HCT116 (cell line): ENCODE data around the gene TMEM164. TPM values are rescaled to one million over a fixed set of nuclear protein-coding genes. Genes with fewer than 3 reads are reported as not detected.

Experiments used
- ATAC-seq: fragments of 200-7000 bp; cut with Tn5 transposase; 2 replicates; pipeline ENCODE4 v1.9.1; 2020; ENCODE audit warnings: mild to moderate bottlenecking, moderate library complexity
- BruUV-seq: library from RNA; stranded (reverse); fragments of 400-500 nt; replicated peaks from 2 replicates; lab custom pipeline; 2021; lab: Mats Ljungman, UMichigan
- CTCF ChIA-PET: fragments of 300-600 bp; sonication (Branson Sonifier 250); formaldehyde crosslinking; loops from one replicate; lab custom pipeline; 2021; ENCODE audit warnings: antibody characterized with exemption; lab: Charles Lee
- POLR2A ChIA-PET: fragments of 300-600, 350-600 bp; sonication (Branson Sonifier 250); formaldehyde crosslinking; loops from one replicate; lab custom pipeline; 2021; ENCODE audit warnings: antibody characterized with exemption; lab: Charles Lee
- RAD21 ChIA-PET, 2 experiments: fragments of 300-600 bp; sonication (Branson Sonifier 250); formaldehyde crosslinking; loops; one replicate each; lab custom pipeline; 2023; ENCODE audit warnings: low total read pairs in 2 of 2; ENCODE audit not compliant: uncharacterized antibody in 2 of 2, unreplicated experiment in 2 of 2, low non-redundant PET in 1 of 2; lab: Charles Lee
- DNase-seq: peaks from one replicate; pipeline ENCODE4 v3.0.0-alpha.2; 2010; ENCODE audit warnings: low read depth, low spot score
- H2AFZ ChIP-seq: fragments of 200-600 bp; shearing (Covaris generic), sonication (generic); 2 replicates; pipeline ENCODE4 v1.6.1; 2017; ENCODE audit warnings: low read depth, mixed run types, mixed read lengths, antibody characterized with exemption, low read length; ENCODE audit not compliant: poor library complexity, severe bottlenecking
- H3K27ac ChIP-seq: 2 replicates; pipeline ENCODE4 v1.5.1; 2012; ENCODE audit warnings: low read depth, low read length
- H3K27me3 ChIP-seq: fragments of 200-600 bp; sonication (generic); 2 replicates; pipeline ENCODE4 v1.6.1; 2016; ENCODE audit warnings: mixed run types, low read length, mixed read lengths; ENCODE audit not compliant: insufficient read depth
- H3K36me3 ChIP-seq, 2 experiments: fragments of 200-500 bp in 1 of 2; fragments of 200-600 bp in 1 of 2; sonication (Bioruptor generic) in 1 of 2; sonication (generic) in 1 of 2; 2 replicates each; pipeline versions ENCODE4 v1.5.1 to v1.6.1; 2014 to 2016; ENCODE audit warnings: low read length in 2 of 2, inconsistent platforms in 1 of 2, mixed read lengths in 1 of 2, mixed run types in 1 of 2; ENCODE audit not compliant: insufficient read depth in 2 of 2, control insufficient read depth in 1 of 2
- H3K4me1 ChIP-seq, 2 experiments: fragments of 200-600 bp in 1 of 2; sonication (generic) in 1 of 2; 2 replicates each; pipeline versions ENCODE4 v1.5.1 to v1.6.1; 2012 to 2017; ENCODE audit warnings: low read length in 2 of 2, inconsistent platforms in 1 of 2, mild to moderate bottlenecking in 1 of 2, mixed read lengths in 1 of 2, mixed run types in 1 of 2, moderate library complexity in 1 of 2; ENCODE audit not compliant: insufficient read depth in 2 of 2, control insufficient read depth in 1 of 2
- H3K4me2 ChIP-seq: fragments of 200-600 bp; sonication (generic); 2 replicates; pipeline ENCODE4 v1.6.1; 2017; ENCODE audit warnings: mixed run types, low read length, mixed read lengths
- H3K4me3 ChIP-seq, 2 experiments: fragments of 200-600 bp in 1 of 2; sonication (generic) in 1 of 2; replicated peaks in 1 of 2; 2 replicates each; pipeline ENCODE4 v1.5.1; 2011 to 2016; ENCODE audit warnings: low read length in 2 of 2, control low read depth in 1 of 2, low read depth in 1 of 2, mild to moderate bottlenecking in 1 of 2, mixed read lengths in 1 of 2, mixed run types in 1 of 2
- H3K79me2 ChIP-seq: fragments of 200-600 bp; sonication (generic); 2 replicates; pipeline ENCODE4 v1.6.1; 2017; ENCODE audit warnings: mild to moderate bottlenecking, mixed run types, low read length, moderate library complexity, mixed read lengths; ENCODE audit not compliant: insufficient read depth
- H3K9ac ChIP-seq: fragments of 200-600 bp; sonication (generic); 2 replicates; pipeline ENCODE4 v1.6.1; 2016; ENCODE audit warnings: low read length, mixed read lengths
- H3K9me2 ChIP-seq: fragments of 200-600 bp; sonication (generic), shearing (Covaris generic); 2 replicates; pipeline ENCODE4 v1.6.1; 2017; ENCODE audit warnings: mixed run types, mild to moderate bottlenecking, moderate library complexity; ENCODE audit not compliant: insufficient read depth
- H3K9me3 ChIP-seq, 2 experiments: fragments of 200-500 bp in 1 of 2; fragments of 200-600 bp in 1 of 2; sonication (Bioruptor generic) in 1 of 2; sonication (generic) in 1 of 2; 2 replicates each; pipeline ENCODE4 v1.6.1; 2014 to 2017; ENCODE audit warnings: low read length in 2 of 2, mixed read lengths in 2 of 2, inconsistent platforms in 1 of 2, low read depth in 1 of 2, mild to moderate bottlenecking in 1 of 2, mixed run types in 1 of 2, moderate library complexity in 1 of 2; ENCODE audit not compliant: control insufficient read depth in 1 of 2, insufficient read depth in 1 of 2
- H4K20me1 ChIP-seq: fragments of 200-600 bp; sonication (generic), shearing (Covaris generic); 2 replicates; pipeline ENCODE4 v1.6.1; 2017; ENCODE audit warnings: mixed run types, mild to moderate bottlenecking, moderate library complexity; ENCODE audit not compliant: insufficient read depth
- ELF1 ChIP-seq: IDR thresholded peaks from 2 replicates; pipeline ENCODE4 v1.6.1; 2012; ENCODE audit warnings: low read depth, borderline replicate concordance
- EZH2phosphoT487 ChIP-seq: fragments of 200-600 bp; IDR thresholded peaks from 2 replicates; pipeline ENCODE4 v1.6.1; 2018; ENCODE audit warnings: antibody characterized with exemption, borderline replicate concordance
- FOSL1 ChIP-seq: IDR thresholded peaks from 2 replicates; pipeline ENCODE4 v1.6.1; 2012; ENCODE audit warnings: low read depth
- JUND ChIP-seq: IDR thresholded peaks from 2 replicates; pipeline ENCODE4 v1.6.1; 2012
- POLR2A ChIP-seq: IDR thresholded peaks from 2 replicates; pipeline ENCODE4 v1.7.0; 2011; ENCODE audit warnings: borderline replicate concordance; ENCODE audit not compliant: insufficient read depth, insufficient read length; ENCODE audit errors: extremely low read depth
- POLR2AphosphoS5 ChIP-seq: IDR thresholded peaks from 2 replicates; pipeline ENCODE4 v1.6.1; 2011; ENCODE audit warnings: mild to moderate bottlenecking, low read depth, low read length, moderate library complexity
- RAD21 ChIP-seq: IDR thresholded peaks from 2 replicates; pipeline ENCODE4 v1.6.1; 2012; ENCODE audit warnings: low read depth, mild to moderate bottlenecking
- SP1 ChIP-seq: IDR thresholded peaks from 2 replicates; pipeline ENCODE4 v1.6.1; 2012; ENCODE audit warnings: low read depth
- ZFX ChIP-seq: fragments of 450-650 bp; IDR thresholded peaks from 2 replicates; pipeline ENCODE4 v1.6.1; 2017
- intact Hi-C: fragments of 100-400 bp; cut with micrococcal nuclease; formaldehyde crosslinking; loops from 2 replicates; pipeline ENCODE4 v1.10.0; 2022
- total RNA-seq: library from RNA; stranded (reverse); gene quantifications from one replicate; pipeline ENCODE4 v1.2.1, GENCODE V29; 2021; ENCODE audit not compliant: unreplicated experiment
- TF ChIP-seq, protein P1 (sequence below), 3 experiments: fragments of 200-600 bp in 1 of 3; sonication (generic) in 1 of 3; IDR thresholded peaks in 2 of 3; conservative IDR thresholded peaks in 1 of 3; 2 replicates each; pipeline ENCODE4 v1.5.1; 2012 to 2017; ENCODE audit warnings: low read depth in 2 of 3, low read length in 2 of 3, antibody characterized with exemption in 1 of 3, borderline replicate concordance in 1 of 3, control low read depth in 1 of 3, mild to moderate bottlenecking in 1 of 3, mixed read lengths in 1 of 3, mixed run types in 1 of 3, moderate library complexity in 1 of 3; ENCODE audit not compliant: insufficient read depth in 1 of 3

The TMEM164 gene
- total RNA-seq, 1 experiment from 2014 or later = 18.7 TPM

DNA sequence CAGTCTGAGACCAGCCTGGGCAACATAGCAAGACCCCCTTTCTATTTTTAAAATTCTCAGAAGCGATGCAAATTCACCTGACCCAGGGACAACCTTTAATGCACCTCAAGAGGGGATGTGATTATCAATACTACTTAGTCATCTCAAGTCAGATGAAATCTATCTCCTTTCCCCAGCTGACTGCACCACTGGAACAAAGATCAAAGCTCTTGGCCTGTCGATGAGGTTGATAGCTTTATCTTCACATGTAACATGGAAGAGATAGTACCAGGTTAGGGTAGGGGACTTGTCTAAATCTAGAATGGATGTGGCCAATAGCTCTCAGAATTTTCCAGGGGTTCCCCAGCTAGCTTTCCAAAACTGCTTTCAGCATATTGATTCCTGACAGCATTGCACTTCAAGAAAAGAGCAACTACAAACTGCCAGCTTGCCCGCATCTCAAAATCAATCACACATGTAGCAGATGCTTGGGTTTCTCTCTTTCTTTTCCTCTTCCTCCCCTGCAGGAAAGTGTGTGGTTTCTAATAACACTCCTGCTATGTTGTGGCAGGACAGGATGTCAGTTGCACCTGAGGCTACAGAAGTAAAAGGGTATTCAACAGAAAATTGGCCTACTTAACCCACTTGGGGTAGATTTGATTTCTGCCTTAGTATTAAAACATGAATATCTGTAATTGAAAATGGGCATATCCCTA, 12.2 kb upstream of the TMEM164 start:
- Histone ChIP-seq H3K36me3 (no peaks in the 10 kb centered on the region), H2AFZ (no peak overlapping the region), H3K4me1 (no peaks in the 10 kb centered on the region), H3K4me3 (no peak overlapping the region), H3K9me2 (no peaks in the 10 kb centered on the region), H3K9me3 (no peaks in the 10 kb centered on the region), H3K27me3 (no peaks in the 10 kb centered on the region), H3K27ac (no peak overlapping the region), H4K20me1 (no peaks in the 10 kb centered on the region), H3K4me2 (no peak overlapping the region), H3K79me2 (no peaks in the 10 kb centered on the region), H3K9ac (no peak overlapping the region)
- TF ChIP-seq SP1 (no peak), ZFX (no peak), FOSL1 (no peak), EZH2phosphoT487 (no peak), RAD21 (no peak), POLR2A (no peak), ELF1 (no peak), JUND (no peak), POLR2AphosphoS5 (no peak)
- TF ChIP-seq, protein P1, sequence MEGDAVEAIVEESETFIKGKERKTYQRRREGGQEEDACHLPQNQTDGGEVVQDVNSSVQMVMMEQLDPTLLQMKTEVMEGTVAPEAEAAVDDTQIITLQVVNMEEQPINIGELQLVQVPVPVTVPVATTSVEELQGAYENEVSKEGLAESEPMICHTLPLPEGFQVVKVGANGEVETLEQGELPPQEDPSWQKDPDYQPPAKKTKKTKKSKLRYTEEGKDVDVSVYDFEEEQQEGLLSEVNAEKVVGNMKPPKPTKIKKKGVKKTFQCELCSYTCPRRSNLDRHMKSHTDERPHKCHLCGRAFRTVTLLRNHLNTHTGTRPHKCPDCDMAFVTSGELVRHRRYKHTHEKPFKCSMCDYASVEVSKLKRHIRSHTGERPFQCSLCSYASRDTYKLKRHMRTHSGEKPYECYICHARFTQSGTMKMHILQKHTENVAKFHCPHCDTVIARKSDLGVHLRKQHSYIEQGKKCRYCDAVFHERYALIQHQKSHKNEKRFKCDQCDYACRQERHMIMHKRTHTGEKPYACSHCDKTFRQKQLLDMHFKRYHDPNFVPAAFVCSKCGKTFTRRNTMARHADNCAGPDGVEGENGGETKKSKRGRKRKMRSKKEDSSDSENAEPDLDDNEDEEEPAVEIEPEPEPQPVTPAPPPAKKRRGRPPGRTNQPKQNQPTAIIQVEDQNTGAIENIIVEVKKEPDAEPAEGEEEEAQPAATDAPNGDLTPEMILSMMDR (IDR thresholded peaks at IDR 0.05 in 2 of 3, conservative IDR thresholded peaks at IDR 0.05 in 1 of 3; ENCODE audit: borderline replicate concordance in 1 of 3, insufficient read depth in 1 of 3, low read depth in 2 of 3, low read length in 2 of 3) = no peak
- intact Hi-C loops = no loop called here
- BruUV-seq = no TSS peak
- ChIA-PET RAD21 (no interaction called here), POLR2A (no interaction called here), CTCF (no interaction called here)
- no peak for ATAC-seq
- DNase-seq = no peak
